Panc1 (cell line): ENCODE data around the gene HSD17B2. TPM values are rescaled to one million over a fixed set of nuclear protein-coding genes. Genes with fewer than 3 reads are reported as not detected.

Experiments used
- ATAC-seq: fragments of 200-7000 bp; cut with Tn5 transposase; 2 replicates; pipeline ENCODE4 v1.9.1; 2020; ENCODE audit warnings: mild to moderate bottlenecking, moderate library complexity
- BruUV-seq: library from RNA; stranded (reverse); fragments of 400-500 nt; replicated peaks from 2 replicates; lab custom pipeline; 2021; lab: Mats Ljungman, UMichigan
- CTCF ChIA-PET: fragments of 300-600 bp; sonication (Branson Sonifier 250); formaldehyde crosslinking; loops from one replicate; lab custom pipeline; 2022; ENCODE audit warnings: antibody characterized with exemption; lab: Charles Lee
- POLR2A ChIA-PET: fragments of 300-600 bp; sonication (Branson Sonifier 250); formaldehyde crosslinking; loops from one replicate; lab custom pipeline; 2022; ENCODE audit warnings: antibody characterized with exemption; lab: Charles Lee
- DNase-seq: peaks from one replicate; pipeline ENCODE4 v3.0.0-alpha.2; 2010; ENCODE audit warnings: low read depth, low spot score
- H3K27ac ChIP-seq: 2 replicates; pipeline ENCODE4 v1.5.1; 2011; ENCODE audit warnings: mild to moderate bottlenecking, low read length, inconsistent platforms
- H3K27me3 ChIP-seq: fragments of 200-500 bp; sonication (Bioruptor generic); 2 replicates; pipeline ENCODE4 v1.6.0; 2014; ENCODE audit warnings: low read length, inconsistent platforms; ENCODE audit not compliant: control insufficient read depth, insufficient read depth
- H3K36me3 ChIP-seq: fragments of 200-500 bp; sonication (Bioruptor generic); 2 replicates; pipeline ENCODE4 v1.5.1; 2014; ENCODE audit warnings: inconsistent platforms, mild to moderate bottlenecking, low read length, moderate library complexity; ENCODE audit not compliant: control insufficient read depth, insufficient read depth
- H3K4me1 ChIP-seq: 2 replicates; pipeline ENCODE4 v1.5.1; 2011; ENCODE audit warnings: inconsistent platforms, mild to moderate bottlenecking, low read length, moderate library complexity; ENCODE audit not compliant: control insufficient read depth, insufficient read depth
- H3K4me3 ChIP-seq, 2 experiments: 2 replicates each; pipeline ENCODE4 v1.5.1; 2011 to 2012; ENCODE audit warnings: low read depth in 2 of 2, low read length in 2 of 2, mild to moderate bottlenecking in 2 of 2, inconsistent platforms in 1 of 2, moderate library complexity in 1 of 2
- H3K9me3 ChIP-seq: fragments of 200-500 bp; sonication (Bioruptor generic); 2 replicates; pipeline ENCODE4 v1.5.1; 2014; ENCODE audit warnings: low read depth, mild to moderate bottlenecking, inconsistent platforms, low read length, moderate library complexity; ENCODE audit not compliant: control insufficient read depth, insufficient read depth
- CTCF ChIP-seq: fragments of 450-650 bp; IDR thresholded peaks from 2 replicates; pipeline ENCODE4 v1.5.1; 2017; ENCODE audit warnings: mild to moderate bottlenecking
- POLR2AphosphoS5 ChIP-seq: IDR thresholded peaks from 2 replicates; pipeline ENCODE4 v1.6.1; 2012; ENCODE audit warnings: mild to moderate bottlenecking, low read depth, low read length, moderate library complexity
- REST ChIP-seq, 2 experiments: IDR thresholded peaks; 2 replicates each; pipeline ENCODE4 v1.6.1; 2011 to 2012; ENCODE audit warnings: low read depth in 2 of 2, control low read depth in 1 of 2, low read length in 1 of 2, mild to moderate bottlenecking in 1 of 2, moderate library complexity in 1 of 2; ENCODE audit not compliant: insufficient read depth in 1 of 2
- SIN3A ChIP-seq: IDR thresholded peaks from 2 replicates; pipeline ENCODE4 v1.6.1; 2012; ENCODE audit warnings: low read depth, mild to moderate bottlenecking, low read length, moderate library complexity, borderline replicate concordance; ENCODE audit not compliant: insufficient read depth
- TCF7L2 ChIP-seq: IDR thresholded peaks from 2 replicates; pipeline ENCODE4 v1.6.1; 2011; ENCODE audit warnings: mild to moderate bottlenecking, low read depth, low read length, inconsistent platforms
- in situ Hi-C: cut with HindIII; loops from 2 replicates; pipeline ENCODE4 v1.10.0; 2016; ENCODE audit warnings: low sequenced_read_pairs, low pct_unique_long_range_greater_than_20kb
- intact Hi-C: fragments of 100-400 bp; cut with micrococcal nuclease; formaldehyde crosslinking; loops from one replicate; pipeline ENCODE4 v1.10.0; 2022; ENCODE audit not compliant: unreplicated experiment
- total RNA-seq: library from RNA; stranded (reverse); gene quantifications from one replicate; pipeline ENCODE4 v1.2.1, GENCODE V29; 2021; ENCODE audit not compliant: unreplicated experiment

The HSD17B2 gene
- total RNA-seq, 1 experiment from 2014 or later, result 0.41 TPM

- in situ Hi-C loops, result no loop called here
- TF ChIP-seq CTCF (peak; percentile 72), POLR2AphosphoS5 (no peak), TCF7L2 (no peak)
- no peak for ATAC-seq
- Histone ChIP-seq H3K9me3 (no peaks in the 10 kb centered on the region), H3K27ac (no peak overlapping the region), H3K36me3 (no peaks in the 10 kb centered on the region), H3K4me3 (no peak overlapping the region), H3K27me3 (no peaks in the 10 kb centered on the region), H3K4me1 (no peaks in the 10 kb centered on the region)
- DNase-seq, result no peak
- ChIA-PET POLR2A (no interaction called here), CTCF (no interaction called here)
- no TSS peak for BruUV-seq
- intact Hi-C loops, result loop anchor here (10.0 kb wide), 1 partner anchor 117 kb away; no protein-coding TSS in a partner anchor
Measured at GRCh38 chr16:82061861-82062525, 26.9 kb downstream of the HSD17B2 start.

GRCh38 chr16:82062645-82063058, 27.6 kb downstream of the HSD17B2 start:
- CTCF ChIA-PET, result no interaction called here
- no TSS peak for BruUV-seq
- DNase-seq (no peak), ATAC-seq (no peak)
- H3K4me1 ChIP-seq, result no peaks in the 10 kb centered on the region
- H3K36me3 ChIP-seq, result no peaks in the 10 kb centered on the region
- TF ChIP-seq REST (IDR thresholded peaks at IDR 0.05; ENCODE audit: insufficient read depth in 1 of 2, low read depth in 2 of 2, low read length in 1 of 2), result no peak
- TF ChIP-seq SIN3A, result no peak
- no peak for TF ChIP-seq POLR2AphosphoS5
- no peak for TF ChIP-seq TCF7L2
- TF ChIP-seq CTCF, result no peak
- no peaks in the 10 kb centered on the region for H3K9me3 ChIP-seq
- in situ Hi-C loops, result no loop called here
- POLR2A ChIA-PET, result no interaction called here
- H3K27me3 ChIP-seq, result no peaks in the 10 kb centered on the region
- no peak overlapping the region; the same call in 1 of the 2 replicates for H3K27ac ChIP-seq
- intact Hi-C loops, result loop anchor here (10.0 kb wide), 1 partner anchor 118 kb away; no protein-coding TSS in a partner anchor
- no peak overlapping the region for H3K4me3 ChIP-seq
